ENCODE data around the gene TSC22D1. TPM values are rescaled to one million over a fixed set of nuclear protein-coding genes. Genes with fewer than 3 reads are reported as not detected.
"Not testable (repeated sequence)": the region's sequence is repeated elsewhere in the genome, so short reads cannot be mapped to it uniquely, and the experiment has no call there.

Gene TSC22D1
- total RNA-seq, 1 donor from 2014 or later: 97.7 TPM

DNA sequence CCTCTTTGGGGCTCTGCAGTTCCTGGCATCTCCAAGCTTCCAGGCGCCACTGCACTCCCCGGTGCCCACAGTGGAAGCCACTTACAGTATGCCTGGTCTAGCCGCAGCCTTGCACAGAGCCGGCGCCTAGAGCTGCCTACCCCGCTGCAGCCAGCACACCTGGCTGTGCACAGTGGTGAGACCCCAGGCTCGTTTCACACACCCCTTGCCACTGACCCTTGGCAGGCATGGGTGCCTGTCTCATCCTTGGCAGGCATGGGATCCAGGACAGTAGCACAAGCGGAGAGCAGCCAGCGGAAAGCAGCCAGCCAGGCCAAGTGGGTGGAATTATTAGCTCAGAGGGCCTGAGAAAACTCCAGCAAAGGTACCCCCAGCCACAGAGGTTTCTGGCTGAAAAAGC, 116.5 kb downstream of the TSC22D1 start:
- TF ChIP-seq CTCF (IDR thresholded peaks at IDR 0.05): no peak
- Histone ChIP-seq H3K36me3 (no peaks in the 10 kb centered on the region), H3K27me3 (no peaks in the 10 kb centered on the region), H3K4me1 (peaks cover 0 to 3% of the 10 kb centered on the region in 2 donors), H3K9me3 (no peaks in the 10 kb centered on the region), H3K4me3 (no peak overlapping the region), H3K27ac (no peak overlapping the region)
- DNase-seq (ENCODE audit: low spot score in 2 of 2): no peak
- intact Hi-C loops (cut with DNase I): no loop called here

GRCh38 chr13:44458313-44458975, 117.7 kb downstream of the TSC22D1 start:
- Histone ChIP-seq H3K9me3 (no peaks in the 10 kb centered on the region), H3K27me3 (no peaks in the 10 kb centered on the region), H3K4me1 (peaks cover 0 to 3% of the 10 kb centered on the region in 2 donors), H3K27ac (no peak overlapping the region), H3K36me3 (no peaks in the 10 kb centered on the region), H3K4me3 (no peak overlapping the region)
- intact Hi-C loops (cut with DNase I): no loop called here
- TF ChIP-seq CTCF (IDR thresholded peaks at IDR 0.05): no peak
- no peak for DNase-seq (ENCODE audit: low spot score in 2 of 2)

- H3K27ac ChIP-seq; H3K36me3 ChIP-seq; H3K4me3 ChIP-seq; DNase-seq (ENCODE audit: low spot score in 2 of 2); H3K27me3 ChIP-seq; H3K9me3 ChIP-seq; intact Hi-C loops (cut with DNase I); H3K4me1 ChIP-seq: not testable (repeated sequence)
Observed at GRCh38 chr13:44456212-44456611, 119.9 kb downstream of the TSC22D1 start.

- no peaks in the 10 kb centered on the region for H3K36me3 ChIP-seq
- TF ChIP-seq CTCF (IDR thresholded peaks at IDR 0.05): no peak
- no peaks in the 10 kb centered on the region for H3K27me3 ChIP-seq
- intact Hi-C loops (cut with DNase I): no loop called here
- H3K4me1 ChIP-seq: peaks cover 0 to 3% of the 10 kb centered on the region in 2 donors
- no peak overlapping the region for H3K27ac ChIP-seq
- no peaks in the 10 kb centered on the region for H3K9me3 ChIP-seq
- no peak overlapping the region for H3K4me3 ChIP-seq
- DNase-seq (ENCODE audit: low spot score in 2 of 2): no peak
Observed at GRCh38 chr13:44455769-44456168, 120.4 kb downstream of the TSC22D1 start.

- Histone ChIP-seq H3K27ac (no peak overlapping the region), H3K9me3 (no peaks in the 10 kb centered on the region), H3K4me1 (peaks cover 0 to 3% of the 10 kb centered on the region in 2 donors), H3K27me3 (no peaks in the 10 kb centered on the region), H3K4me3 (no peak overlapping the region), H3K36me3 (no peaks in the 10 kb centered on the region)
- TF ChIP-seq CTCF (IDR thresholded peaks at IDR 0.05): no peak
- intact Hi-C loops (cut with DNase I): no loop called here
- no peak for DNase-seq (ENCODE audit: low spot score in 2 of 2)
Observed at GRCh38 chr13:44453881-44454280, 122.2 kb downstream of the TSC22D1 start.

- Histone ChIP-seq H3K27ac (no peak overlapping the region), H3K4me1 (peaks cover 0 to 3% of the 10 kb centered on the region in 2 donors), H3K36me3 (no peaks in the 10 kb centered on the region), H3K9me3 (no peaks in the 10 kb centered on the region), H3K4me3 (no peak overlapping the region), H3K27me3 (no peaks in the 10 kb centered on the region)
- intact Hi-C loops (cut with DNase I): no loop called here
- DNase-seq (ENCODE audit: low spot score in 2 of 2): no peak
- no peak for TF ChIP-seq CTCF (IDR thresholded peaks at IDR 0.05)
Observed at GRCh38 chr13:44453069-44453468, 123.1 kb downstream of the TSC22D1 start.
